GM21737 (cell line): ENCODE measurements around the gene C1QB.

ENCODE experiments used
- ATAC-seq: cut with Tn5 transposase; IDR thresholded peaks from one replicate; pipeline ENCODE4 v1.9.1; 2021; ENCODE audit warnings: mild to moderate bottlenecking, moderate library complexity; ENCODE audit not compliant: unreplicated experiment

C1QB gene

GRCh38 chr1:22633697-22634463, 19.2 kb upstream of the C1QB start:
- ATAC-seq, result no peak

GRCh38 chr1:22635436-22635835, 17.6 kb upstream of the C1QB start:
- ATAC-seq, result no peak

GRCh38 chr1:22636353-22636752, 16.7 kb upstream of the C1QB start, which contains the start of gene C1QA:
TSS of gene C1QA (plus strand) at chr1:22636628. CDS start at chr1:22637617, 989 bp downstream.
- ATAC-seq, result no peak

- ATAC-seq, result no peak
These were observed 16.1 kb upstream of the C1QB start for GRCh38 chr1:22636927-22637326.

GRCh38 chr1:22637907-22638445, 15.1 kb upstream of the C1QB start:
- ATAC-seq, result no peak

- ATAC-seq, result no peak
These were observed 14.4 kb upstream of the C1QB start for GRCh38 chr1:22638476-22639234.

GRCh38 chr1:22639286-22639685, 13.8 kb upstream of the C1QB start:
- no peak for ATAC-seq

GRCh38 chr1:22641247-22641646, 11.8 kb upstream of the C1QB start:
- ATAC-seq, result no peak

- ATAC-seq, result no peak
These were observed 11.0 kb upstream of the C1QB start for GRCh38 chr1:22641906-22642636.

- no peak for ATAC-seq
These were observed 9.7 kb upstream of the C1QB start, which contains the start of gene C1QC for GRCh38 chr1:22643381-22643780. TSS of gene C1QC (plus strand) at chr1:22643633. CDS start at chr1:22644024, 391 bp downstream.

- no peak for ATAC-seq
These were observed 9.1 kb upstream of the C1QB start for GRCh38 chr1:22643928-22644327.

- no peak for ATAC-seq
These were observed 7.1 kb upstream of the C1QB start for GRCh38 chr1:22645931-22646330.

- no peak for ATAC-seq
These were observed 6.7 kb upstream of the C1QB start for GRCh38 chr1:22646384-22646783.

- ATAC-seq, result no peak
These were observed 2.8 kb upstream of the C1QB start for GRCh38 chr1:22650089-22650693.

GRCh38 chr1:22651941-22652856, 837 bp upstream of the C1QB start:
- ATAC-seq, result no peak

GRCh38 chr1:22654692-22655091, 1.7 kb downstream of the C1QB start:
- no peak for ATAC-seq

- no peak for ATAC-seq
These were observed 5.5 kb downstream of the C1QB start for GRCh38 chr1:22658385-22659163.

GRCh38 chr1:22660716-22661241, 7.7 kb downstream of the C1QB start:
- no peak for ATAC-seq

- ATAC-seq, result no peak
These were observed 8.8 kb downstream of the C1QB start for GRCh38 chr1:22661880-22662279.
